Cerebellar cortex (tissue), 1 donor: ENCODE measurements around the gene PPFIA1.

Source experiments
- DNase-seq: peaks from one replicate; pipeline ENCODE4 v3.0.0-alpha.2; 2015; ENCODE audit warnings: low spot score

PPFIA1 gene

GRCh38 chr11:70298243-70298915 lies 27.9 kb downstream of the PPFIA1 start:
- DNase-seq: no peak

- no peak for DNase-seq
Measured at GRCh38 chr11:70299636-70300035, 29.1 kb downstream of the PPFIA1 start.

DNA sequence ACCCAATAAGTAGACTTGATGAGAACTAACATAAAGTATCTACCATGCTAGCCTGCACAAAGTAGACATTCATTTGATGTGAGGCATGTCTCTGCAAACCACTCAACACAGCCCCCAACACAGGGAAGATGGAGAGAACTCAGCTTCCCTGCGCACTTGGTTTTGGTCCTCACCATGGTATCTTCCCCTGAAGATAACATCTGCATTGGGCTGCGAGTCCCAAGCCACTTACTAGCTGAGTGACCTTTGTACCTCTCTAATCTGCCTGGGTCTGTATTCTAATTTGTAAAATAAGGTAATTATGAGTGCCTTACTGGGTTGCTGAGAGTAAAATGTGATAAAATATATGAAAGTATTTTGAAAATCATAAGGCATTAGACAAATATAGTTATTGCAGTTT lies 30.7 kb downstream of the PPFIA1 start:
- no peak for DNase-seq

GRCh38 chr11:70301721-70302418 lies 31.4 kb downstream of the PPFIA1 start:
- DNase-seq: no peak

DNA sequence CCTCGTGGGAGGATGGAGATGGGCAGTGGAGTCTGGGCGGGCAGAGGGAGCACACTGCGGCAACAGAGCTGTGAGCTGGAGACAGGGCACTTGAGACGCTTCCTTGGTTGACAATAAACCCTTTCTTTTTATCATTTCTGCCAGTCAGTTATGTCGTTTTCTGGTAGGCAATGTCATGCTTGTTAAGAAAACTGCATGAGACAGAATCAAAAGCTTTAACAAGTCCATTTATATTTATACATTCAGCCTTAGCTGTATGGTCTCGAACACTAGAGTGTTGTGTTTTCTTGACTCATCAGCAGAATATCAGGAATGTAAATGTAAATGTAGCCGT lies 31.9 kb downstream of the PPFIA1 start:
- DNase-seq: no peak

- DNase-seq: no peak
Measured at GRCh38 chr11:70303070-70303469, 32.6 kb downstream of the PPFIA1 start.

DNA sequence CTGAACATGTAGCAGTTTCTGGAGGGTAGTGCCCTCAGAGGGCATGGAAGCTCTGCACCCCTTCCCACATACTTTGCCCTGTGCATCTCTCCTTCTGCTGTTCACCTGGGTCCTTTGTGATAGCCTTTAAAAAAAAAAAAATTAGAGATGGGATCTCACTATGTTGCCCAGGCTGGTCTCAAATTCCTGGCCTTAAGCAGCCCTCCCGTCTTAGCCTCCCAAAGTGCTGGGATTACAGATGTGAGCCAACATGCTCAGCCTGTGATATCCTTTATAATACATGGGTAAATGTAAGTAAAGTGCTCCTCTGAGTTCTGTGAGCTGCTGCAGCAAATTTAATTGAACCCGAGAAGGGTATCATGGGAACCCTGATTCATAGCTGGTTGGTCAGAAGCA lies 33.7 kb downstream of the PPFIA1 start:
- no peak for DNase-seq

DNA sequence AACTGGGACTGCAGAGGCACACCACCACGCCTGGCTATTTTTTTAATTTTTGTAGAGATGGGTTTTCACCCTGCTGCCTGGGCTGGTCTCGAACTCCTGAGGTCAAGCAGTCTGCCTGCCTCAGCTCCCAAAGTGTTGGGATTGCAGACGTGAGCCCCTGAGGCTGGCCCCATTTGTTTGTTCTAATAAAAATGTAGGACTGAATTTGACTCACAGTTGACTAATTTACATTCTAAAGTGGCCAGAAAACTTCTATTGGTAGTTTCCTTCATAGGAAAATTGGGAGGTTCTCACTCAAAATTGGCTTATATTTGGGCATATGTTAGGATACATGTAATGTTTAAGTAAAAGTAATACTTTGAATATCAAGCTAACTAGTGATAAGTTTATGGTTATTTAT lies 35.0 kb downstream of the PPFIA1 start:
- DNase-seq: no peak

GRCh38 chr11:70306586-70307033 lies 36.1 kb downstream of the PPFIA1 start:
- peak; percentile 76 for DNase-seq

DNA sequence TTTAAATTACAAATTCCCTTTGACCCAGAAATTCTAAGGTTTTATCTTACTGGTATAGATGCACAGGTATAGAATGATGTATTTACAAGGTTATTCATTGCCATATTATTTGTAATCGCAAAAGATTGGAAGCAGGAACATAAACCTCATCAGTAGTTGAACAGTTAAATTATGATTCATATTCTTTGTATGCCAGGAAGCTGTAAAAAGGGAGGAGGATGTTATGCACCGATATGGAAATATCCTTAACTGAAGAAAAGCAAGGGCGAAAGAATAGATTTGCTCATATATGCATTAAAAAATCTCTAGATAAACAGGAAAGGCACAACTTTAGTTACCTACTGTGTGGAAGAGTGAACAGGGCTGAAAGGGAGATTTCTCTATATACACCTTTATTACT lies 36.7 kb downstream of the PPFIA1 start:
- no peak for DNase-seq

DNA sequence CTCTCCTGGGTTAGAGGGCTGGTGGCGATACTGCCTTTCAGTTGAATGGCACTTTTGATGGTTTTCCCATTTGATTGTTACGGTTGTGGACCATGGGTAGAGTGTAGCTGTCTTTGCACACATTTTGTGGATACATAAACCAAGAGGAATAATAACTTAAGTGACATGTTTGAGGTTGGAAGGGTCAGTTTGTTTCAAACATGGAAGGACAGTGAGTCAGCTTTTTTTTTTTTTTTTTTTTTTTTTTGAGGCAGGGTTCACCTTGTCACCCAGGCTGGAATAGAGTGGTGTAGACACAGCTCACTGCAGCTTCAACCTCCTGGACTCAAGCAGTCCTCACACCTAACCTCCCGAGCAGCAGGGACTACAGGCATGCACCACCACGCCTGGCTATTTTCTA lies 41.1 kb downstream of the PPFIA1 start:
- no peak for DNase-seq

DNA sequence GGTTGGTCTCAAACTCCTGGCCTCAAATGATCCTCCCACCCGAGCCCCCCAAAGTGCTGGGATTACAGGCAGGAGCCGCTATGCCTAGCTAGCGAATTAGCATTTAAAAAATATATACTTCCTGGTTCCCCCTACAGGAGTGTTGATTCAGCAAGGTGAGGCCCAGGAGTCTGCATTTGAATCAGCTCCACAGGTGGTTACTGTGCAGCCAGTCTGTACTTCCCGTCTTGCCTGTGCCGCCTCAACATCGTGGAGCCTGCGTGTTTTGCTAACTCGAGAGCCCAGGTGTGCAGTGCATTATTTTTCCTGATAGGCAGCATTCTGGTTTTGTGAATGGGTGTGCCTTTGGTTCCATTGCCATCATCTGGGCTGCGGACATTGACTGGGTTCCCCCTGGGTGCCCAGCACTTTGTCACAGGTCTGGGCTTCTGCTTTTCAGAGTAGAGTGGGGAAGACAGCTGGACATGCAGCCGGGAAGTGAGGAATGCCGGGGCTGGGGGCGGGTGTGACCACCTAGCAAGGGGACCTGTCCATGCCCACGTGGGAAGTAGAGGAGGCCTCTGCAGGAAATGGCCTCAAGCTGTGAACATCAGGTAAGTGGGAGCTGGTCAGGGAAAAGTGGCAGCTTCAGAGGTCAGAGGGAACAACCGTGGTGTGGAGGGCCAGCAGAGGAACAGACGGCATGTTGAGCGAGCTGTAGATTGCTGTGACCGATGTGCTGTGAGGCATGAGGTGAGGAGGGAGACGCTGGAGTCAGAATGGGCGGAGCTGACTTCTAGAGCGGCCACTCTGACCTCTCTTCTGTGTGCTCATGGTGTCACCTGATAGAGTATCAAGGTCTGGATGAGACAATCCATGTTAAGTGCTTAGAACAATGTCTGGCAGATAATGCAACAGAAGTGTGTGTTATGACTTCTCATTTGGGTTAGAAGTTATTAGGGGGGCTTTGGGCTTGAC lies 42.2 kb downstream of the PPFIA1 start:
- DNase-seq: no peak

DNA sequence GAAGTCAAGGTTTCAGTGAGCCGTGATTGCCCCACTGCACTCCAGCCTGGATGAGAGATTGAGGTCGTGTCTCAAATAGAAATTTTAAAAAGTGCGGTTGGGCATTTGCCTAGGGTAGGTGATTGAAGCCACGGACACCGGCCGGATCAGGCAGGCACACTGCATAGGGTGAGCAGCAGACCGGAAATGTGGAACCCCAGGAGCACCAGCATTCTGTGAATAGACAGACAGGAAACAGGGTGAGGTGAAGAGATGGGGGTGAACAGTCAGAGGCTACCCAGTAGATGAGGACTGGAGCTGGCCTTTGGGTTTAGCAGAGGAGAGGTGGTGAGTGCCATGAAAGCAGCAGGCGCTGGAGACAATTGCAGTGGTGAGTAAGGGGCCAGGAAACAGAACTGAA lies 43.5 kb downstream of the PPFIA1 start:
- DNase-seq: no peak

DNA sequence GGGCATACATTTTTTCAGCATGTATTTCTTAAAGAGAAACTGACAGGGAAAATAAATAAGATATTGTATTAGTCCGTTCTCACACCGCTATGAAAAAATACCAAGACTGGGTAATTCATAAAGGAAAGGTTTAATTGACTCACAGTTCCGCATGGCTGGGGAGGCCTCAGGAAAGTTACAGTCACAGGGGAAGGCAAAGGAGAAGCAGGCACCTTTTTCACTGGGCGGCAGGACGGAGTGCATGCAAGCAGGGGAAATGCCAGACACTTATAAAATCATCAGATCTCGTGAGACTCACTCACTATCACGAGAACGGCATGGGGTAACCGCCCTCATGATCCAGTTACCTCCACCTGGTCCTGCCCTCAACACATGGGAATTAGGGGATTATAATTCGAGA lies 44.2 kb downstream of the PPFIA1 start:
- no peak for DNase-seq

GRCh38 chr11:70315716-70316115 lies 45.2 kb downstream of the PPFIA1 start:
- DNase-seq: no peak

- no peak for DNase-seq
Measured at GRCh38 chr11:70317581-70318305, 47.3 kb downstream of the PPFIA1 start.

DNA sequence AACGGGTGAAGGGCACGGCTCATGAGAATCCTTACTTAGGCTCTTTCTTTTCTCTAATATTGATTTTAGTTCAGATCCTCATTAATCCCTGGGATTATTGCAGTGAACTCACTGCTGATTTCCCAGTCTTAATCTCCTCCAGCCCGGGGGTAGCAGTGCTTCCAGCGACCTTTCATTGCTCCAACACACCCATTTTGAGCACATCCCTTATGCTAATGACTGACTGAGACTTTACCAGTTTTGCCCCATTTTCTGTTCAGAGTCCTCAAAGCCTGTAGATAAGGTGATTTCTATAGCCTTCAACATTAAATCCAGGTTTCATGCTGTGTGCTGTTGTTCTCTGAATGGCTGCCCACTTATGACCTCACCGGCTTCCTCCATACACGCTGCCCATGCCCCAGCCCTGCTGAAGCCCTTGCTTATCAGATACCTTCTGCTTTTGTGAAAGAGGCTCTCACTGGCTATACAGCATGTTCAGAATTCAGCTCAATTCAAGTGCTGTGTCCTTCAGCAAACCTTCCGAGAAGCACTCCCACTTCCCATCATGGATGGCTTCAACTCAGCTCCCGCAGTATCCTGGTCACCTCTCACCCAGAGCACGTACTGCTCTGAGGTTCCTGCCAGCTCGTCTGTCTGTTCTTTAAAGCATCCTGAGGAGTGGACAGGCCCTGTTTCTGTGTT lies 49.0 kb downstream of the PPFIA1 start:
- peak; percentile 76 for DNase-seq

GRCh38 chr11:70322666-70323065 lies 52.2 kb downstream of the PPFIA1 start:
- no peak for DNase-seq

- no peak for DNase-seq
Measured at GRCh38 chr11:70323806-70324205, 53.3 kb downstream of the PPFIA1 start.

GRCh38 chr11:70324376-70325115 lies 54.1 kb downstream of the PPFIA1 start:
- DNase-seq: no peak

DNA sequence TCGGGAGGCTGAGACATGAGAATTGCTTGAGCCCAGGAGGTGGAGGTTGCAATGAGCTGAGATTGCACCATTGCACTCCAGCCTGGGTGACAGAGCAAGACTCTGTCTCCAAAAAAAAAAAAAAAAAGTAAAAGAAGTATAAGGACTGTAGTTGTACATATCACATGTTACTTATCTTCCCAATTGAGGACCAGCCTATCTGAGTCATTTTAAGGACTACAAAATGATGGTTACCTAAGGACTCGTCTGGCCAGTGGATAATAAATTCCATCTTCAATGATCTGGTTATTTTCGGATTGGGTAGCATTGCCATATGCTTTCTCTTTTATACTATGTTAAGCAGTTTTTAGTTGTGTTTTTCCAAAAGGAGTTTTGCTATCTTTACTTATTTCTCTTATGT lies 55.3 kb downstream of the PPFIA1 start:
- no peak for DNase-seq
